HepG2 (cell line): ENCODE data around the gene SMARCC1. TPM values are rescaled to one million over a fixed set of nuclear protein-coding genes. Genes with fewer than 3 reads are reported as not detected.

ENCODE experiments used
- ATAC-seq: fragments of 200-7000 bp; cut with Tn5 transposase; 3 replicates; pipeline ENCODE4 v1.9.1; 2020; ENCODE audit warnings: mild to moderate bottlenecking, moderate library complexity
- BruUV-seq: library from RNA; stranded (reverse); fragments of 400-500 nt; replicated peaks from 2 replicates; lab custom pipeline; 2021; lab: Mats Ljungman, UMichigan
- CTCF ChIA-PET: fragments of 300-600 bp; formaldehyde crosslinking; extraction: SDS; loops from one replicate; lab custom pipeline; 2021; ENCODE audit warnings: low total read pairs, inconsistent platforms, low intra/inter-chr PET ratio; lab: Yijun Ruan, JAX
- POLR2A ChIA-PET: fragments of 350-600 bp; sonication (Branson Sonifier 250); formaldehyde crosslinking; loops from one replicate; lab custom pipeline; 2020; ENCODE audit warnings: antibody characterized with exemption, inconsistent platforms; lab: Yijun Ruan, JAX
- DNase-seq: peaks from one replicate; pipeline ENCODE4 v3.0.0-alpha.2; 2015; ENCODE audit warnings: low spot score
- FAIRE-seq: peaks from 3 replicates; lab custom pipeline; 2011; peaks lifted over from hg19 to GRCh38; lab: Jason Lieb, UNC
- H2AFZ ChIP-seq: one replicate; pipeline ENCODE4 v1.6.1; 2011; ENCODE audit warnings: low read length, inconsistent platforms
- H3K27ac ChIP-seq: fragments of 300-600 bp; 3 replicates; pipeline ENCODE4 v1.8.0; 2011; ENCODE audit warnings: mixed run types, mild to moderate bottlenecking, mixed read lengths, low read length, inconsistent platforms; ENCODE audit not compliant: insufficient read depth; ENCODE audit errors: extremely low read length
- H3K27me3 ChIP-seq, 2 experiments: fragments of 200-600 bp in 1 of 2; 2 replicates in 1 of 2; 3 replicates in 1 of 2; pipeline versions ENCODE4 v1.6.0 to v1.8.0; 2011; ENCODE audit warnings: low read length in 2 of 2, mild to moderate bottlenecking in 2 of 2, moderate library complexity in 2 of 2, inconsistent platforms in 1 of 2; ENCODE audit not compliant: insufficient read depth in 2 of 2, control insufficient read depth in 1 of 2
- H3K36me3 ChIP-seq, 2 experiments: fragments of 200-600 bp in 1 of 2; replicated peaks in 1 of 2; 2 replicates in 1 of 2; 3 replicates in 1 of 2; pipeline versions ENCODE4 v1.5.1 to v1.8.0; 2011; ENCODE audit warnings: low read length in 2 of 2, inconsistent platforms in 1 of 2; ENCODE audit not compliant: insufficient read depth in 2 of 2, control insufficient read depth in 1 of 2
- H3K4me1 ChIP-seq: 2 replicates; pipeline ENCODE4 v1.5.1; 2012; ENCODE audit warnings: low read length, inconsistent platforms; ENCODE audit not compliant: insufficient read depth
- H3K4me2 ChIP-seq: 2 replicates; pipeline ENCODE4 v1.6.0; 2011; ENCODE audit warnings: low read depth, low read length, inconsistent platforms
- H3K4me3 ChIP-seq, 3 experiments: fragments of 200-600 bp in 1 of 3; sonication (generic), shearing (Covaris generic) in 1 of 3; replicated peaks in 1 of 3; 2 replicates each; pipeline ENCODE4 v1.5.1; 2011 to 2016; ENCODE audit warnings: low read length in 3 of 3, inconsistent platforms in 2 of 3, low read depth in 2 of 3, mild to moderate bottlenecking in 2 of 3, control low read depth in 1 of 3, mixed read lengths in 1 of 3; ENCODE audit not compliant: insufficient read depth in 1 of 3
- H3K79me2 ChIP-seq: one replicate; pipeline ENCODE4 v1.6.1; 2011; ENCODE audit warnings: low read length, inconsistent platforms; ENCODE audit not compliant: insufficient read depth
- H3K9ac ChIP-seq: 2 replicates; pipeline ENCODE4 v1.6.0; 2011; ENCODE audit warnings: mild to moderate bottlenecking, low read depth, low read length, inconsistent platforms; ENCODE audit not compliant: insufficient read depth
- H3K9me3 ChIP-seq: 2 replicates; pipeline ENCODE4 v1.5.1; 2012; ENCODE audit warnings: mild to moderate bottlenecking, low read length
- H4K20me1 ChIP-seq: 2 replicates; pipeline ENCODE4 v1.6.0; 2011; ENCODE audit warnings: inconsistent platforms, mild to moderate bottlenecking, low read length, moderate library complexity; ENCODE audit not compliant: insufficient read depth
- CREM ChIP-seq, 2 experiments: sonication (generic) in 1 of 2; formaldehyde crosslinking in 1 of 2; IDR thresholded peaks; 2 replicates each; pipeline versions ENCODE4 v1.4.0 to v1.6.1; 2016 to 2020; ENCODE audit warnings: antibody characterized with exemption in 1 of 2, mild to moderate bottlenecking in 1 of 2, missing genetic modification reagents in 1 of 2
- NFE2L1 ChIP-seq: sonication (generic); formaldehyde crosslinking; IDR thresholded peaks from 2 replicates; pipeline ENCODE4 v1.4.0; 2020; ENCODE audit warnings: missing genetic modification reagents, mild to moderate bottlenecking, borderline replicate concordance
- NR2F1 ChIP-seq, 2 experiments: fragments of 450-650 bp in 1 of 2; formaldehyde crosslinking in 1 of 2; IDR thresholded peaks; 2 replicates each; pipeline versions ENCODE4 v1.5.0 to v1.6.1; 2016 to 2020; ENCODE audit warnings: mild to moderate bottlenecking in 1 of 2, missing compliant biosample characterization in 1 of 2, missing genetic modification reagents in 1 of 2, moderate library complexity in 1 of 2
- PLSCR1 ChIP-seq: sonication (generic); formaldehyde crosslinking; IDR thresholded peaks from 2 replicates; pipeline ENCODE4 v1.5.0; 2020; ENCODE audit warnings: missing genetic modification reagents, mild to moderate bottlenecking, borderline replicate concordance
- TBL1XR1 ChIP-seq: fragments of 150-350 bp; IDR thresholded peaks from 2 replicates; pipeline ENCODE4 v1.6.1; 2014; ENCODE audit warnings: borderline replicate concordance, low read length; ENCODE audit not compliant: partially characterized antibody
- UBTF ChIP-seq: sonication (generic); formaldehyde crosslinking; IDR thresholded peaks from 2 replicates; pipeline ENCODE4 v1.4.0; 2020; ENCODE audit warnings: mild to moderate bottlenecking, missing genetic modification reagents
- ZBTB34 ChIP-seq: sonication (generic); formaldehyde crosslinking; IDR thresholded peaks from 2 replicates; pipeline ENCODE4 v1.8.0; 2022; ENCODE audit warnings: mild to moderate bottlenecking, missing genetic modification reagents
- ZFP37 ChIP-seq: sonication (generic); formaldehyde crosslinking; IDR thresholded peaks from 2 replicates; pipeline ENCODE4 v1.4.0; 2020; ENCODE audit warnings: missing genetic modification reagents, borderline replicate concordance
- ZMYM4 ChIP-seq: sonication (generic); formaldehyde crosslinking; IDR thresholded peaks from 2 replicates; pipeline ENCODE4 v1.8.1; 2023; ENCODE audit warnings: mild to moderate bottlenecking, missing genetic modification reagents
- ZNF296 ChIP-seq: sonication (generic); formaldehyde crosslinking; conservative IDR thresholded peaks from 2 replicates; pipeline ENCODE4 v1.5.0; 2020; ENCODE audit warnings: mild to moderate bottlenecking, missing genetic modification reagents
- ZNF343 ChIP-seq: sonication (generic); formaldehyde crosslinking; IDR thresholded peaks from 2 replicates; pipeline ENCODE4 v1.4.0; 2020; ENCODE audit warnings: mild to moderate bottlenecking, missing genetic modification reagents
- ZNF441 ChIP-seq: sonication (generic); formaldehyde crosslinking; IDR thresholded peaks from 2 replicates; pipeline ENCODE4 v1.7.0; 2021; ENCODE audit warnings: missing genetic modification reagents, borderline replicate concordance
- ZNF468 ChIP-seq: sonication (generic); formaldehyde crosslinking; IDR thresholded peaks from 2 replicates; pipeline ENCODE4 v1.8.0; 2022; ENCODE audit warnings: mild to moderate bottlenecking, moderate library complexity, missing genetic modification reagents
- ZNF563 ChIP-seq: sonication (generic); formaldehyde crosslinking; IDR thresholded peaks from 2 replicates; pipeline ENCODE4 v1.8.0; 2022; ENCODE audit warnings: mild to moderate bottlenecking, moderate library complexity, missing genetic modification reagents
- ZSCAN25 ChIP-seq: sonication (generic); formaldehyde crosslinking; IDR thresholded peaks from 2 replicates; pipeline ENCODE4 v1.8.0; 2022; ENCODE audit warnings: mild to moderate bottlenecking, missing genetic modification reagents
- WGBS: methylation state at CpG from one replicate; pipeline ENCODE4 v1.1.6; 2017; ENCODE audit warnings: low lambda C conversion rate; 5-methylcytosine and 5-hydroxymethylcytosine counted together
- in situ Hi-C: cut with HindIII; loops from 2 replicates; pipeline ENCODE4 v1.10.0; 2017; ENCODE audit warnings: low pct_unique_long_range_greater_than_20kb; ENCODE audit not compliant: extremely low pct_ligation_motif_present
- intact Hi-C: fragments of 100-400 bp; cut with micrococcal nuclease; formaldehyde crosslinking; loops from one replicate; pipeline ENCODE4 v1.10.0; 2022; ENCODE audit not compliant: unreplicated experiment
- polyA plus RNA-seq, 8 experiments: library from polyadenylated mRNA; depleted of rRNA in 3 of 8; stranded (reverse) in 7 of 8; unstranded in 1 of 8; fragments of >200 nt; fragmentation: Illumina TruSeq in 4 of 8; extraction: Trizol in 4 of 8; gene quantifications; 2 replicates each; pipeline versions ENCODE4 v1.2.1 to v1.2.3, GENCODE V29; 2011 to 2016; ENCODE audit warnings: low read depth in 4 of 8, missing spikeins in 1 of 8, mixed read lengths in 1 of 8; ENCODE audit not compliant: insufficient read depth in 1 of 8
- total RNA-seq, 5 experiments: library from RNA; depleted of rRNA; stranded (reverse); fragments of >200 nt; fragmentation: Illumina TruSeq; extraction: Trizol; gene quantifications; 2 replicates each; pipeline ENCODE4 v1.2.3, GENCODE V29; 2016; ENCODE audit warnings: low read depth in 1 of 5

SMARCC1 gene
- total and polyA plus RNA-seq, 2 of the 13 experiments (the other 11 are each of a cell fraction or from before 2014, with no cell fraction given), result 47.9 to 58.4 TPM

GRCh38 chr3:47685037-47685436 lies 96.7 kb downstream of the SMARCC1 start:
- Histone ChIP-seq H3K36me3 (peaks cover 21 to 62% of the 10 kb centered on the region in 2 experiments), H3K4me1 (no peaks in the 10 kb centered on the region), H3K27me3 (no peaks in the 10 kb centered on the region), H3K9ac (no peak overlapping the region), H3K9me3 (no peaks in the 10 kb centered on the region), H3K4me3 (no peak overlapping the region), H4K20me1 (no peaks in the 10 kb centered on the region; the same call in 1 of the 2 replicates), H3K79me2 (no peaks in the 10 kb centered on the region)
- BruUV-seq, result no TSS peak
- intact Hi-C loops, result no loop called here
- ATAC-seq (no peak), FAIRE-seq (no peak), DNase-seq (no peak)
- 99% methylated on average over 5 of the region's 5 CpGs for WGBS
- TF ChIP-seq ZNF441 (CRISPR knock-in tag), result no peak
- TF ChIP-seq UBTF (CRISPR knock-in tag), result no peak
- TF ChIP-seq ZNF468 (CRISPR knock-in tag), result no peak
- no peak for TF ChIP-seq CREM (IDR thresholded peaks at IDR 0.05)
- no peak for TF ChIP-seq CREM (CRISPR knock-in tag; IDR thresholded peaks at IDR 0.05)
- no peak for TF ChIP-seq ZNF343 (CRISPR knock-in tag)
- no peak for TF ChIP-seq TBL1XR1
- TF ChIP-seq ZFP37 (CRISPR knock-in tag), result no peak
- TF ChIP-seq ZBTB34 (CRISPR knock-in tag), result no peak
- no peak for TF ChIP-seq NFE2L1 (CRISPR knock-in tag)
- TF ChIP-seq ZMYM4 (CRISPR knock-in tag), result no peak
- TF ChIP-seq ZNF296 (CRISPR knock-in tag), result no peak
- TF ChIP-seq NR2F1 (CRISPR knock-in tag; IDR thresholded peaks at IDR 0.05), result no peak
- no peak for TF ChIP-seq ZNF563 (CRISPR knock-in tag)
- no peak for TF ChIP-seq ZSCAN25 (CRISPR knock-in tag)
- no peak for TF ChIP-seq PLSCR1 (CRISPR knock-in tag)
- TF ChIP-seq, all 625 proteins: peak for 0
- no peak overlapping the region for H3K27ac ChIP-seq
- H3K4me2 ChIP-seq, result no peak overlapping the region
- ChIA-PET CTCF (no interaction called here), POLR2A (no interaction called here)
- in situ Hi-C loops, result no loop called here
- H2AFZ ChIP-seq, result no peak overlapping the region
